ENCODE results near the gene ACO2. TPM values are rescaled to one million over a fixed set of nuclear protein-coding genes. Genes with fewer than 3 reads are reported as not detected.
A peak's percentile ranks its signal among the peaks of the same experiment; 100 is the strongest.

The ACO2 gene
- total RNA-seq, 4 donors from 2014 or later, result 83.7 to 90.4 (median 87.0) TPM

DNA sequence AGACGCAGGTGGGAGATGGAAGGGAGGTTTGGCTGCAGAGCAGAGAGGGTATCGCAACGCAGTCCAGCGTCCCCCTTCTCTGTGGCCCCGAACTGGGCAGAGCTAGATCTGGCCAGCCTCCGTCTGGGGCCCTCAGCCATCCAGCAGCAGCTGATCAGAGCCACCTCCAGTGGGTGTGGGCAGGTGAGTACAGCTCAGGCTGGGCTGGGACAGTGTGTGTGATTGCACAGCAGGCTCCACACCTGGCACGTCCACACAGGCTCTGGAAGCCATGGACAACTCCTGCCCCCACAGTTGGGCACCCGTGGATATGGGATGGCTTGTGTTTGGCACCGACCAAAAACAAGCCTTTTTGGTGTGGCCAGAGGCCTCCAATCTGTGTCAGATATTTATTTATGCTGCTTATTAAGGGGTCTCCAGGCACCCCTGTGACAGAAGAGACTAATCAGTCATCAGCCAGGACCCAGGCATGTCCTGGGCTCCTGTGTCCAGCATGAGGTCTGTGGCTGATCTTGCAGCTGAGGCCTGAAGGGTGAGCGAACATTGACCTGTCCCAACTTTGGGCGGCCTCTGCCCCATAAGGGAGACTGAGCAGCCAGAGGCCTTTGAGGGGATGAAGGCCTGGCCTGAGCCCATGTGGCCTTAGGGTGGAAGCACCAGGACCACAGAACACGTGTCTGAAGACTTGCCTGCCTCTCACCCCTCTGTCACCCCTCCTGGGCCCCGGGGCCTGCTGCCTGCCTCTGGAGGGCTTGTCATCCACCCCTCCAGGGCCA lies 56.7 kb downstream of the ACO2 start:
- H3K27ac ChIP-seq, result peak overlapping the region; percentile 73 to 95 (median 88)
- 74 to 85% methylated on average over 4 to 10 of the region's 13 CpGs for WGBS, 2 donors
- no peaks in the 10 kb centered on the region for H3K27me3 ChIP-seq
- peaks cover 14 to 46% (median 33%) of the 10 kb centered on the region in 3 donors for H3K4me1 ChIP-seq
- no peak overlapping the region for H3K4me3 ChIP-seq
- no peak for DNase-seq
- H3K9me3 ChIP-seq, result no peaks in the 10 kb centered on the region
- peaks cover 34 to 100% (median 39%) of the 10 kb centered on the region in 3 donors for H3K36me3 ChIP-seq
- intact Hi-C loops (cut with DNase I), result no loop called here
- TF ChIP-seq, protein P1, sequence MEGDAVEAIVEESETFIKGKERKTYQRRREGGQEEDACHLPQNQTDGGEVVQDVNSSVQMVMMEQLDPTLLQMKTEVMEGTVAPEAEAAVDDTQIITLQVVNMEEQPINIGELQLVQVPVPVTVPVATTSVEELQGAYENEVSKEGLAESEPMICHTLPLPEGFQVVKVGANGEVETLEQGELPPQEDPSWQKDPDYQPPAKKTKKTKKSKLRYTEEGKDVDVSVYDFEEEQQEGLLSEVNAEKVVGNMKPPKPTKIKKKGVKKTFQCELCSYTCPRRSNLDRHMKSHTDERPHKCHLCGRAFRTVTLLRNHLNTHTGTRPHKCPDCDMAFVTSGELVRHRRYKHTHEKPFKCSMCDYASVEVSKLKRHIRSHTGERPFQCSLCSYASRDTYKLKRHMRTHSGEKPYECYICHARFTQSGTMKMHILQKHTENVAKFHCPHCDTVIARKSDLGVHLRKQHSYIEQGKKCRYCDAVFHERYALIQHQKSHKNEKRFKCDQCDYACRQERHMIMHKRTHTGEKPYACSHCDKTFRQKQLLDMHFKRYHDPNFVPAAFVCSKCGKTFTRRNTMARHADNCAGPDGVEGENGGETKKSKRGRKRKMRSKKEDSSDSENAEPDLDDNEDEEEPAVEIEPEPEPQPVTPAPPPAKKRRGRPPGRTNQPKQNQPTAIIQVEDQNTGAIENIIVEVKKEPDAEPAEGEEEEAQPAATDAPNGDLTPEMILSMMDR (IDR thresholded peaks at IDR 0.05), result no peak
- no peak for TF ChIP-seq POLR2A (IDR thresholded peaks at IDR 0.05)

DNA sequence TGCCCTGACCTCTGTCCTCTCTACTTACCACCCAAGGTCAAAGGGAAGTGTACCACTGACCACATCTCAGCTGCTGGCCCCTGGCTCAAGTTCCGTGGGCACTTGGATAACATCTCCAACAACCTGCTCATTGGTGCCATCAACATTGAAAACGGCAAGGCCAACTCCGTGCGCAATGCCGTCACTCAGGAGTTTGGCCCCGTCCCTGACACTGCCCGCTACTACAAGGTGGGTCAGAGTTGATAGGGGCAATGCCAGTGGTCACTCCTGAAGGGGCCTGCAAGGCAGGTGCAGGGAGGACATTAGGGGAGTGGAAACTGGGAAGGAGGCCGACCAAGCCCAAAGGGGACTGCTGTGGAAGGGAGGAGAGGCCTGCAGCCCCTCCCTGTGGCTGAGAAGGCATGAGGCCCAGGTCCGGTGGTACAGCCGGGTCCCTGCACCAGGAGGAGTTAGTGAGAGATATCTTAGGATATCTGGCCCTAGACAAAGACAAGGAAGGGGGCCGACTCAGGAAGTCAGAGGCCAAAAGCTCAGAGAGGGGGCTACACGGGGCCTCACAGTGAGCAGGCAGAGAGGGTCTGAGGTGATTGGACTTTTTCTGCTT lies 57.4 kb downstream of the ACO2 start:
- H3K4me1 ChIP-seq, result peaks cover 14 to 46% (median 33%) of the 10 kb centered on the region in 3 donors

DNA sequence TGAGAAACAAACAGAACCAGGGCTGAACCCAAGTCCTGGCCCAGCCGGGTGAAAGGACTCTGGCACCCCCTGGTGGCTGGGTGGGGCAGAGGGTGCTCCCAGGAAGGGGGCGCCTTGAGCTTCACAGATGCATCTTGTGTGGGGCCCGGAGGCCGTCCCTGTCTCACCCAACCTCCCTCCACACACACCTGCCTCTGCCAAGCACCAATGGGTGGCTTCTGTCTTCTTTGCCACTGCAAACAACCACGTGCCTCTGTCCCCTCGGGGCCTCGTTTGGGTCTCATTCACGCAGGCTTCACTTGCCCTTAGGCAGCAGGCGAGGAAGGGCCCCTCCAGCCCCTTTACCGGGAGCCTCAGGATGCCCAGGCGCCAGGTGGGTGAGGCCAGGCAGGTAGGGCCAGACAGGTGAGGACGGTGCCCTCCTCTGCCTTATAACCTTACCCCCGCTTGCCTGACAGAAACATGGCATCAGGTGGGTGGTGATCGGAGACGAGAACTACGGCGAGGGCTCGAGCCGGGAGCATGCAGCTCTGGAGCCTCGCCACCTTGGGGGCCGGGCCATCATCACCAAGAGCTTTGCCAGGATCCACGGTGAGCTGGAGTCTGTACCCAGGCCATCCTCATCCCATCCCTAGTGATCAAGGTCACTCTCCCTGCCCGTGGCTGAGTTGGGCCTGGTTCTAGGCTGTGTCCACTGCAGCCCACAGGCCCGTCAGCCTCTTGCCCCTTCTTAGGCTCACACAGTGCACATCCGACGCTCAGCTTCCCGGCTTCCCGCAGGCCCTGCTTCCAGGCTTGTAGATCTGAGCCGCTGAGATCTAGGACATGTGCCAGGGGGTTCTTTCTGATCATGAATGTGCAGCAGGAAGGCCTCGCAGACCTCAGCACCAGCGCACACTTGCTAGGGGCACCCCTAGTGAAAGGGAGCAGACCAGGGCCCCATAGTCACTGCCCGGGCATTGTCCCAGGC lies 58.2 kb downstream of the ACO2 start:
- Histone ChIP-seq H3K4me1 (peaks cover 14 to 46% (median 33%) of the 10 kb centered on the region in 3 donors), H3K27ac (peak overlapping the region; percentile 44 to 95 (median 88)), H3K27me3 (no peaks in the 10 kb centered on the region), H3K4me3 (no peak overlapping the region), H3K9me3 (no peaks in the 10 kb centered on the region), H3K36me3 (peaks cover 34 to 100% (median 43%) of the 10 kb centered on the region in 3 donors)
- 55 to 61% methylated on average over 12 to 15 of the region's 32 CpGs for WGBS, 2 donors
- intact Hi-C loops (cut with DNase I), result no loop called here
- TF ChIP-seq, protein P1 (IDR thresholded peaks at IDR 0.05), result peak; percentile 70 to 86 (median 79)
- no peak for TF ChIP-seq POLR2A (IDR thresholded peaks at IDR 0.05)
- no peak for DNase-seq

More for the DNA sequence above, 57.4 kb downstream of the ACO2 start:
- intact Hi-C loops (cut with DNase I), result no loop called here
- TF ChIP-seq, protein P1 (IDR thresholded peaks at IDR 0.05), result no peak
- TF ChIP-seq POLR2A (IDR thresholded peaks at IDR 0.05), result no peak
- H3K27me3 ChIP-seq, result no peaks in the 10 kb centered on the region
- no peak for DNase-seq
- no peak overlapping the region for H3K4me3 ChIP-seq
- no peaks in the 10 kb centered on the region for H3K9me3 ChIP-seq
- WGBS, 2 donors, result 63 to 66% methylated on average over 9 to 11 of the region's 12 CpGs
- peak overlapping the region; percentile 44 to 95 (median 88) for H3K27ac ChIP-seq
- H3K36me3 ChIP-seq, result peaks cover 34 to 100% (median 42%) of the 10 kb centered on the region in 3 donors

DNA sequence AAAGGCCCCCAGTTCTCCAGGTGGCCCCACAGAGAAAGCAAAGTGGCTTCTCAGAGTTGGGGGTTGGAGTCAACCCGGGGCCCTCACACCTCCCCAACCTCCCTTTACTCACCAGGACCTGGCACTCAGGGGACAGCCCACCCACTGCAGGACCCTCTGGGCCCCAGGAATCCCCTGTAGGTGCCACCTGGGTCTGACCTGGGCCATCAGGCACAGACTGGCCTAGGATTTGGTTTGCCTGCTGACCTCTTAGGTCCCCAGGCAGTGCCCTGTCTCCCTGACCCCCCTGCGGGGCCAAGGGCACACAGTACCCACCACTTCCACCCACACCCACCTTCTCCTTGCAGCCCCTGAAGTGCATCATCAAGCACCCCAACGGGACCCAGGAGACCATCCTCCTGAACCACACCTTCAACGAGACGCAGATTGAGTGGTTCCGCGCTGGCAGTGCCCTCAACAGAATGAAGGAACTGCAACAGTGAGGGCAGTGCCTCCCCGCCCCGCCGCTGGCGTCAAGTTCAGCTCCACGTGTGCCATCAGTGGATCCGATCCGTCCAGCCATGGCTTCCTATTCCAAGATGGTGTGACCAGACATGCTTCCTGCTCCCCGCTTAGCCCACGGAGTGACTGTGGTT lies 59.3 kb downstream of the ACO2 start:
- intact Hi-C loops (cut with DNase I), result no loop called here
- Histone ChIP-seq H3K27me3 (no peaks in the 10 kb centered on the region), H3K27ac (peak overlapping the region in 1 of 4 donors; percentile 21), H3K36me3 (peaks cover 34 to 100% (median 43%) of the 10 kb centered on the region in 3 donors), H3K9me3 (no peaks in the 10 kb centered on the region), H3K4me1 (peaks cover 14 to 46% (median 30%) of the 10 kb centered on the region in 3 donors), H3K4me3 (no peak overlapping the region)
- DNase-seq, result no peak
- TF ChIP-seq POLR2A (IDR thresholded peaks at IDR 0.05), result no peak
- TF ChIP-seq, protein P1 (IDR thresholded peaks at IDR 0.05), result no peak
- WGBS, 2 donors, result 63 to 78% methylated on average over 4 to 14 of the region's 16 CpGs

All from esophagus squamous epithelium (tissue), 5 donors.